Daoy (cell line): ENCODE data around the gene BPTF. TPM values are rescaled to one million over a fixed set of nuclear protein-coding genes. Genes with fewer than 3 reads are reported as not detected.
"Not testable (repeated sequence)": the region's sequence is repeated elsewhere in the genome, so short reads cannot be mapped to it uniquely, and the experiment has no call there.

Source experiments
- DNase-seq: peaks from one replicate; pipeline ENCODE4 v3.0.0-alpha.2; 2015; ENCODE audit warnings: low read depth
- total RNA-seq: library from RNA; depleted of rRNA; stranded (reverse); fragments of >200 nt; shearing (Covaris generic); gene quantifications from 2 replicates; pipeline ENCODE4 v1.2.3, GENCODE V29; 2014

BPTF gene
- total RNA-seq, 1 experiment from 2014 or later, result 22.7 TPM

GRCh38 chr17:67891481-67892119 is 66.3 kb downstream of the BPTF start:
- no peak for DNase-seq

- DNase-seq, result no peak
These were observed 77.4 kb downstream of the BPTF start for GRCh38 chr17:67902511-67903231.

GRCh38 chr17:67905298-67905697 is 80.0 kb downstream of the BPTF start:
- not testable (repeated sequence) for DNase-seq

- DNase-seq, result not testable (repeated sequence)
These were observed 85.0 kb downstream of the BPTF start for GRCh38 chr17:67910117-67910803.

GRCh38 chr17:67911059-67911782 is 85.9 kb downstream of the BPTF start:
- no peak for DNase-seq

GRCh38 chr17:67912088-67912487 is 86.8 kb downstream of the BPTF start:
- DNase-seq, result no peak

- no peak for DNase-seq
These were observed 87.4 kb downstream of the BPTF start for GRCh38 chr17:67912656-67913055.

GRCh38 chr17:67920212-67920611 is 94.9 kb downstream of the BPTF start:
- DNase-seq, result no peak

GRCh38 chr17:67922503-67922902 is 97.2 kb downstream of the BPTF start:
- no peak for DNase-seq

GRCh38 chr17:67928842-67929241 is 103.5 kb downstream of the BPTF start:
- DNase-seq, result not testable (repeated sequence)

- no peak for DNase-seq
These were observed 105.9 kb downstream of the BPTF start for GRCh38 chr17:67931227-67931626.

- DNase-seq, result no peak
These were observed 117.5 kb downstream of the BPTF start for GRCh38 chr17:67942810-67943209.

- DNase-seq, result no peak
These were observed 118.7 kb downstream of the BPTF start for GRCh38 chr17:67944035-67944434.

- DNase-seq, result no peak
These were observed 121.2 kb downstream of the BPTF start for GRCh38 chr17:67946513-67946912.

- no peak for DNase-seq
These were observed 122.1 kb downstream of the BPTF start for GRCh38 chr17:67947325-67947813.

- no peak for DNase-seq
These were observed 125.6 kb downstream of the BPTF start for GRCh38 chr17:67950945-67951344.

- DNase-seq, result no peak
These were observed 134.2 kb downstream of the BPTF start for GRCh38 chr17:67959510-67959909.

- not testable (repeated sequence) for DNase-seq
These were observed 135.0 kb downstream of the BPTF start for GRCh38 chr17:67960276-67960675.

- DNase-seq, result not testable (repeated sequence)
These were observed 136.9 kb downstream of the BPTF start for GRCh38 chr17:67962156-67962555.

- peak; percentile 77 for DNase-seq
These were observed 137.9 kb downstream of the BPTF start for GRCh38 chr17:67963145-67963572.

GRCh38 chr17:67970783-67971182 is 145.5 kb downstream of the BPTF start:
- no peak for DNase-seq

GRCh38 chr17:67974185-67974584 is 148.9 kb downstream of the BPTF start:
- no peak for DNase-seq
